ENCODE measurements around the gene EDC3.

The EDC3 gene

GRCh38 chr15:74646480-74646879 is 49.3 kb downstream of the EDC3 start:
- Histone ChIP-seq H3K36me3 (peaks cover 0 to 8% (median 4%) of the 10 kb centered on the region in 3 donors), H3K9me3 (no peaks in the 10 kb centered on the region), H3K4me3 (no peak overlapping the region), H3K4me1 (peaks cover 0 to 31% (median 17%) of the 10 kb centered on the region in 4 donors), H3K27me3 (no peaks in the 10 kb centered on the region), H3K27ac (no peak overlapping the region)
- TF ChIP-seq CTCF (IDR thresholded peaks at IDR 0.05): no peak
- DNase-seq: no peak
- intact Hi-C loops (cut with DNase I; ENCODE audit: low total_unique reads): no loop called here

GRCh38 chr15:74643665-74644204 is 52.1 kb downstream of the EDC3 start:
- peaks cover 0 to 32% (median 17%) of the 10 kb centered on the region in 4 donors for H3K4me1 ChIP-seq
- H3K27ac ChIP-seq: peak overlapping the region; percentile 40 to 46
- H3K27me3 ChIP-seq: no peaks in the 10 kb centered on the region
- no peak for DNase-seq
- no peak overlapping the region for H3K4me3 ChIP-seq
- H3K36me3 ChIP-seq: peaks cover 10 to 35% (median 17%) of the 10 kb centered on the region in 3 donors
- no peak for TF ChIP-seq CTCF (IDR thresholded peaks at IDR 0.05)
- H3K9me3 ChIP-seq: no peaks in the 10 kb centered on the region
- intact Hi-C loops (cut with DNase I; ENCODE audit: low total_unique reads): no loop called here

- intact Hi-C loops (cut with DNase I; ENCODE audit: low total_unique reads): no loop called here
- Histone ChIP-seq H3K9me3 (no peaks in the 10 kb centered on the region), H3K27me3 (no peaks in the 10 kb centered on the region), H3K4me1 (peaks cover 0 to 32% (median 17%) of the 10 kb centered on the region in 4 donors), H3K36me3 (peaks cover 10 to 41% (median 22%) of the 10 kb centered on the region in 3 donors), H3K27ac (peak overlapping the region; percentile 40 to 46), H3K4me3 (no peak overlapping the region)
- no peak for TF ChIP-seq CTCF (IDR thresholded peaks at IDR 0.05)
- no peak for DNase-seq
Measured at GRCh38 chr15:74642734-74643664, 52.8 kb downstream of the EDC3 start.

GRCh38 chr15:74642348-74642733 is 53.5 kb downstream of the EDC3 start:
- peak overlapping the region; percentile 40 to 46 for H3K27ac ChIP-seq
- no peak for TF ChIP-seq CTCF (IDR thresholded peaks at IDR 0.05)
- intact Hi-C loops (cut with DNase I; ENCODE audit: low total_unique reads): no loop called here
- H3K9me3 ChIP-seq: no peaks in the 10 kb centered on the region
- peaks cover 0 to 32% (median 17%) of the 10 kb centered on the region in 4 donors for H3K4me1 ChIP-seq
- DNase-seq: no peak
- no peaks in the 10 kb centered on the region for H3K27me3 ChIP-seq
- no peak overlapping the region for H3K4me3 ChIP-seq
- H3K36me3 ChIP-seq: peaks cover 12 to 43% (median 22%) of the 10 kb centered on the region in 3 donors

GRCh38 chr15:74641151-74641550 is 54.7 kb downstream of the EDC3 start:
- peaks cover 0 to 32% (median 17%) of the 10 kb centered on the region in 4 donors for H3K4me1 ChIP-seq
- intact Hi-C loops (cut with DNase I; ENCODE audit: low total_unique reads): no loop called here
- no peaks in the 10 kb centered on the region for H3K9me3 ChIP-seq
- TF ChIP-seq CTCF (IDR thresholded peaks at IDR 0.05): no peak
- H3K27me3 ChIP-seq: no peaks in the 10 kb centered on the region
- no peak overlapping the region for H3K27ac ChIP-seq
- H3K36me3 ChIP-seq: peaks cover 24 to 55% (median 34%) of the 10 kb centered on the region in 3 donors
- no peak overlapping the region for H3K4me3 ChIP-seq
- DNase-seq: no peak
